WTC11 (cell line): ENCODE measurements around the gene CD59. TPM values are rescaled to one million over a fixed set of nuclear protein-coding genes. Genes with fewer than 3 reads are reported as not detected.

ENCODE experiments used
- ATAC-seq: fragments of 200-7000 bp; cut with Tn5 transposase; 2 replicates; pipeline ENCODE4 v1.10.0; 2021; ENCODE audit warnings: mild to moderate bottlenecking, moderate library complexity
- CTCF ChIA-PET: fragments of 300-600 bp; sonication (Branson Sonifier 250); formaldehyde crosslinking; loops from one replicate; lab custom pipeline; 2021; ENCODE audit warnings: antibody characterized with exemption; lab: Charles Lee
- POLR2A ChIA-PET: fragments of 350-600 bp; sonication (Branson Sonifier 250); formaldehyde crosslinking; loops from one replicate; lab custom pipeline; 2021; ENCODE audit warnings: antibody characterized with exemption; lab: Charles Lee
- DNase-seq: peaks from one replicate; pipeline ENCODE4 v3.0.0; 2021; ENCODE audit warnings: low spot score
- H3K27ac Mint-ChIP-seq: 2 replicates; pipeline ENCODE4 v1.8.0; 2021; ENCODE audit warnings: mixed read lengths
- H3K27me3 Mint-ChIP-seq: 2 replicates; pipeline ENCODE4 v1.8.0; 2021; ENCODE audit warnings: low read depth, mild to moderate bottlenecking, moderate library complexity, mixed read lengths
- H3K36me3 Mint-ChIP-seq: 2 replicates; pipeline ENCODE4 v1.8.0; 2021; ENCODE audit warnings: mixed read lengths
- H3K4me1 Mint-ChIP-seq: 2 replicates; pipeline ENCODE4 v1.8.0; 2022; ENCODE audit warnings: mixed read lengths
- H3K4me3 Mint-ChIP-seq: 2 replicates; pipeline ENCODE4 v1.8.0; 2021; ENCODE audit warnings: mild to moderate bottlenecking, moderate library complexity, mixed read lengths
- H3K9me3 Mint-ChIP-seq: 2 replicates; pipeline ENCODE4 v1.8.0; 2021; ENCODE audit warnings: mixed read lengths
- AFF4 ChIP-seq: sonication (generic); formaldehyde crosslinking; IDR thresholded peaks from 2 replicates; pipeline ENCODE4 v1.8.1; 2023; ENCODE audit warnings: mild to moderate bottlenecking, missing genetic modification reagents, borderline replicate concordance
- ATF2 ChIP-seq: sonication (generic); formaldehyde crosslinking; IDR thresholded peaks from 2 replicates; pipeline ENCODE4 v1.8.1; 2022; ENCODE audit warnings: low read depth, missing genetic modification reagents, borderline replicate concordance
- ATF3 ChIP-seq: sonication (generic); formaldehyde crosslinking; conservative IDR thresholded peaks from 2 replicates; pipeline ENCODE4 v1.8.1; 2022; ENCODE audit warnings: mild to moderate bottlenecking, missing genetic modification reagents
- ESRRA ChIP-seq: sonication (generic); formaldehyde crosslinking; IDR thresholded peaks from 2 replicates; pipeline ENCODE4 v1.8.1; 2022; ENCODE audit warnings: mild to moderate bottlenecking, missing genetic modification reagents, borderline replicate concordance
- FOXJ3 ChIP-seq: sonication (generic); formaldehyde crosslinking; IDR thresholded peaks from 2 replicates; pipeline ENCODE4 v1.9.0; 2021; ENCODE audit warnings: missing genetic modification reagents, mild to moderate bottlenecking, borderline replicate concordance
- FOXK1 ChIP-seq: sonication (generic); formaldehyde crosslinking; IDR thresholded peaks from 2 replicates; pipeline ENCODE4 v1.8.0; 2022; ENCODE audit warnings: mild to moderate bottlenecking, moderate library complexity, missing genetic modification reagents
- FOXP1 ChIP-seq: sonication (generic); formaldehyde crosslinking; IDR thresholded peaks from 2 replicates; pipeline ENCODE4 v1.8.0; 2022; ENCODE audit warnings: missing genetic modification reagents, mild to moderate bottlenecking, moderate library complexity, borderline replicate concordance
- MAX ChIP-seq: sonication (generic); formaldehyde crosslinking; IDR thresholded peaks from 2 replicates; pipeline ENCODE4 v1.8.0; 2022; ENCODE audit warnings: mild to moderate bottlenecking, missing genetic modification reagents
- NFE2L1 ChIP-seq: sonication (generic); formaldehyde crosslinking; IDR thresholded peaks from 2 replicates; pipeline ENCODE4 v1.8.1; 2023; ENCODE audit warnings: missing genetic modification reagents
- NFYB ChIP-seq: sonication (generic); formaldehyde crosslinking; conservative IDR thresholded peaks from 2 replicates; pipeline ENCODE4 v1.8.0; 2022; ENCODE audit warnings: low read depth, missing genetic modification reagents
- NR1H2 ChIP-seq: sonication (generic); formaldehyde crosslinking; IDR thresholded peaks from 2 replicates; pipeline ENCODE4 v1.9.0; 2021; ENCODE audit warnings: mild to moderate bottlenecking, moderate library complexity, missing genetic modification reagents
- PREB ChIP-seq: sonication (generic); formaldehyde crosslinking; IDR thresholded peaks from 2 replicates; pipeline ENCODE4 v1.8.1; 2022; ENCODE audit warnings: mild to moderate bottlenecking, missing genetic modification reagents, moderate library complexity, borderline replicate concordance
- RELA ChIP-seq: sonication (generic); formaldehyde crosslinking; IDR thresholded peaks from 2 replicates; pipeline ENCODE4 v1.8.1; 2022; ENCODE audit warnings: missing genetic modification reagents, mild to moderate bottlenecking, borderline replicate concordance
- TCF7 ChIP-seq: sonication (generic); formaldehyde crosslinking; IDR thresholded peaks from 2 replicates; pipeline ENCODE4 v1.8.0; 2022; ENCODE audit warnings: mild to moderate bottlenecking, low read depth, missing genetic modification reagents, moderate library complexity
- USF2 ChIP-seq: sonication (generic); formaldehyde crosslinking; IDR thresholded peaks from 2 replicates; pipeline ENCODE4 v1.8.1; 2023; ENCODE audit warnings: mild to moderate bottlenecking, missing genetic modification reagents, moderate library complexity
- ZMAT4 ChIP-seq: fragments of 250-450 bp; sonication (Bioruptor Pico); IDR thresholded peaks from 2 replicates; pipeline ENCODE4 v1.9.0; 2021; ENCODE audit warnings: mild to moderate bottlenecking
- ZNF281 ChIP-seq: sonication (generic); formaldehyde crosslinking; IDR thresholded peaks from 2 replicates; pipeline ENCODE4 v1.8.0; 2023; ENCODE audit warnings: mild to moderate bottlenecking, missing genetic modification reagents
- ZNF317 ChIP-seq: sonication (generic); formaldehyde crosslinking; IDR thresholded peaks from 2 replicates; pipeline ENCODE4 v1.8.1; 2023; ENCODE audit warnings: low read depth, mild to moderate bottlenecking, moderate library complexity, missing genetic modification reagents, borderline replicate concordance
- total RNA-seq: library from RNA; stranded (reverse); gene quantifications from 3 replicates; pipeline ENCODE4 v1.2.3, GENCODE V29; 2021

The CD59 gene
- total RNA-seq, 1 experiment from 2014 or later = 65.8 TPM

GRCh38 chr11:33773987-33774735 is 37.9 kb upstream of the CD59 start, which contains the start of gene FBXO3 (continued):
- TF ChIP-seq ESRRA (CRISPR knock-in tag) = no peak
- TF ChIP-seq FOXP1 (CRISPR knock-in tag) = no peak
- TF ChIP-seq RELA (CRISPR knock-in tag) = no peak
- no peak for TF ChIP-seq ATF3
- no peak for TF ChIP-seq FOXJ3 (CRISPR knock-in tag)
- no peak for TF ChIP-seq NR1H2 (CRISPR knock-in tag)
- TF ChIP-seq MAX = no peak; the same call in 1 of the 2 replicates
- TF ChIP-seq NFYB (CRISPR knock-in tag) = no peak
- TF ChIP-seq AFF4 (CRISPR knock-in tag) = no peak
- no peak for TF ChIP-seq ZMAT4 (CRISPR knock-in tag)
- no peak for TF ChIP-seq FOXK1 (CRISPR knock-in tag)
- TF ChIP-seq NFE2L1 = no peak

- peaks cover 2% of the 10 kb centered on the region; the same call in 1 of the 2 replicates for H3K36me3 Mint-ChIP-seq
- ChIA-PET CTCF (interaction anchor here (0.9 kb wide), 1 partner anchor 33 kb away, joined by 3 read pairs; no protein-coding TSS in a partner anchor), POLR2A (interaction anchor here (2.1 kb wide), 1 partner anchor 37 kb away, joined by 6 read pairs; the partner anchor contains the start of gene CD59)
- peaks cover 33% of the 10 kb centered on the region for H3K4me1 Mint-ChIP-seq
- peaks cover 29% of the 10 kb centered on the region for H3K27me3 Mint-ChIP-seq
- no peaks in the 10 kb centered on the region for H3K9me3 Mint-ChIP-seq
- TF ChIP-seq TCF7 (CRISPR knock-in tag) = no peak
- no peak for TF ChIP-seq ZNF317
- no peak for TF ChIP-seq PREB (CRISPR knock-in tag)
- TF ChIP-seq ATF2 (CRISPR knock-in tag) = no peak
- TF ChIP-seq MAX = no peak
- no peak for TF ChIP-seq ZNF281 (CRISPR knock-in tag)
- no peak for TF ChIP-seq NFYB (CRISPR knock-in tag)
- 0 out of 2 replicates have a peak, but pooled peaks have one; percentile 34 for TF ChIP-seq FOXK1 (CRISPR knock-in tag)
- no peak for TF ChIP-seq USF2 (CRISPR knock-in tag)
- DNase-seq (no peak), ATAC-seq (no peak)
- no peak overlapping the region for H3K27ac Mint-ChIP-seq
- peak overlapping the region; percentile 89 for H3K4me3 Mint-ChIP-seq
These were observed 37.3 kb upstream of the CD59 start for GRCh38 chr11:33773404-33773986.
